Renal pelvis (tissue), 4 donors: ENCODE results near the gene COX10. TPM values are rescaled to one million over a fixed set of nuclear protein-coding genes. Genes with fewer than 3 reads are reported as not detected.
"Not testable (repeated sequence)": the region's sequence is repeated elsewhere in the genome, so short reads cannot be mapped to it uniquely, and the experiment has no call there.

Experiments
- DNase-seq: peaks from one replicate; pipeline ENCODE4 v3.0.0-alpha.2; 2013
- polyA plus RNA-seq, 3 donors: library from polyadenylated mRNA; unstranded; fragments of 120-200 nt; gene quantifications; one replicate each; pipeline ENCODE4 v1.2.1, GENCODE V29; 2013; ENCODE audit not compliant: insufficient read length in 3 of 3

Gene COX10
- polyA plus RNA-seq, 3 donors = 16.5 to 17.7 (median 17.5) TPM

DNA sequence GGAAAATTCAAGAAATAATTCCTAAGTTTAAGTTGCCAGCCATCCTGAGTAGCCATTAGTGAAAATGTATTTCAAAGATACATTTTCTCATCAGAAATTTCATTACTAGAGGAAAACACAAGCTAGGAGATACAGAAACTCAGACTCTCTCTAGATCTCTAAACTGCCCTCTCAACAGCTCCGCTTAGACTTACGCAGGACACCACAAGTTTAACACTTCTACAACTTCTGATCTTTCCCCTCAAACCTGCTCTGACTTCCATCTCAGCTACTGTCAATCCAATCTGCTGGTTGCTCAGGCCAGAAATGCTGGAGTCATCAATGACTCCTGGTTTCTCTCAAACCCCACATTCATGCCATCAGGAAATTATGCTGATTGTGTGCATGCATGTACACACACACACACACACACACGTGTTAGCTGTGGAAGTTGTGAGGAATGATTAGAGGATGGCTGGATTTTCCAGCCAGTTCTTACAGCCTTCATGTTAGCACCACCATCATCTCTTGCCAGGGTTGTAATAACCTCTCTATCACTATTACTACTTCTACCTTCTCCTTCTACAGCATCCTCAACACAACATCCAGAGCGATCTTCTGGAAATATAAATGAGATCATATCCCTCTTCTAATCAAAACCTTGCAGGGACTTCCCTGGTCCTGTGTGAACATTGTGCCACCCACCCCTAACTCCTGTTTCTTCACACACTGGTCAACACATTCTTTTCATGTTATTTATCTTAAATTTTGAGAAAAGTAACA lies 47.1 kb downstream of the COX10 start:
- no peak for DNase-seq

DNA sequence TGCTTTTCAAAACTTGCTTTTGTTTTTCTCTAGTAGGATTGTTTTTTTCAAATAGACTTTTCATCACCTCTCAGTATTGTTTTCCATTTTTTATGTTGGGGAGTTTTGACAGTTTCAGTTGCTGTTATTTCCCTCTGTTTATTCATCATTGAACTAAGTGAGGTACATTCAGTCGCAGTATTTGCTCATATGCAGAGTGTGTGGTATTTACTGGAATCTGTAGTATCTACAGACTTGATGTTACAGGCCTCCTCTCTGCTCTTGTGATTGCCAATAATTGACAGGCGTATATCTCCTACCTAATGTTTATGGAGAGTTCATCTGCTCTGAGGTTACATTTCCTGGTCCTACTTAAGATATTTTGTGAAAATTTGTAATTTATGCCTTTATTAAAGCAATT lies 49.6 kb downstream of the COX10 start:
- DNase-seq = no peak

DNA sequence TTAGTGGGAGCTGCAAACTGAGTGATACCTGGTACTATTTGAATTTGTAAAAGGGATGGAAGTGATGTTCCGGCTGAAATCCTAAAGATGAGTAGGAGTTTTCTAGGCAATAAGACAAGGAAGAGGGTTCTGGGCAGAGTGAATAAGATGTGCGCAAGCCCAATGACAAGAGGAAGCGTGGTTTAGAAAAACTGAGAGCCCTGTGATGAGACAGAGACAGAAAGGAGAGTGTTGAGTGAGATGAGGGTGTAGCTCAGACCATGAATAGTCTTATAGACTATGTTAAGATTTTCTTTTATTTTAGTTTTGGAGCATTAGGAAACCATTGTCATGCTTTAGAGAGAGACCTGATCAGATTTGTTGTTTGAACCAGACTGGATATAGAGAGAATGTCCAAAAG lies 50.2 kb downstream of the COX10 start:
- no peak for DNase-seq

DNA sequence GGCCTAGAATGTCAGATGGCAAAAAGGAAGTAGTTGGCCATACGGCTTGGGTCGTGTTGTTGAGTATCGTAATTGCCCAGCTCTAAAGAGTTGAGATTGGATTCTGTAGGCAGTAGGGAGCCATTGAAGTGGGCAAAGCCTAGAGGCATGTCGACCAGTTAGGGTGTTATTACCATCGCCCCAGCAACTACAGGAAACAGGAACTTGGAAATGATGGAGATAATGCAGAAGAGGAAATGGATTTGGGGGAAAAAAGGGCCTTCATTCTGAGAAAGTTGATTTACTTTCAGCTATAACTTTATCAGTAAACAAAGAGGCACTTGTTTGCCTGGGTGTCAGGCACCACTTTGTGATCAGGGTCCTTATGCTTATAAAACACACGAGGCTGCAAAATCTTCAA lies 52.6 kb downstream of the COX10 start:
- DNase-seq = no peak

DNA sequence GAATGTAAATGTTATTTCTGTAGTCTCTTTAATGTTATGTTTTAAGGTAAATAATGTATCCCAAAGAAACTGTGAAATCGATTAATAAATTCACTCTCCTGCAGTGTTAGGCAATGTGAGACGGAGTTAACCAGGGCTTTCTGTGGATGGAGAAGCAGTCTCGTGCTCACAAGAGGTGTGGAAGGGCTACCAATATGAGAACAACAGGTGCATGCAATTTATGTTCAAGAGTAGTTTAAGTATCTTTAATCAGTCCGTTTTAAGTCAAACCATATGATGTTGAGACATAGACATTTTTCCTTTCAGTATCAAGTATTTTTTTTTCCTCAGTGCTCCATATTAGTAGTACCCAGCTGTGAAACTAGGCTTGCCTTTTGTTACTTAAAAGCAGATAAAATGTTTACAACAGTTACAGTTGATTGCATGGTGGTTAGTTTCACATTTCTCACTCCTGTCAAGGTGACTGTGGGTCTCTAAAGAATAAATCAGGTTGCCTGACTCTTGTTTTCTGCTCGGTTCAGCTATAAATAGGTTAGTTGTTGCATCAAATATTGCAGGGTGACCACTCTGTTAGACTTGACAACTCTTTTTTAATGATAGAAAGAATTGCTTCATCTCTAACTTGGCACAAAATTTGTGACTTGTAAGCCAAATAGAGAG lies 54.4 kb downstream of the COX10 start:
- no peak for DNase-seq

DNA sequence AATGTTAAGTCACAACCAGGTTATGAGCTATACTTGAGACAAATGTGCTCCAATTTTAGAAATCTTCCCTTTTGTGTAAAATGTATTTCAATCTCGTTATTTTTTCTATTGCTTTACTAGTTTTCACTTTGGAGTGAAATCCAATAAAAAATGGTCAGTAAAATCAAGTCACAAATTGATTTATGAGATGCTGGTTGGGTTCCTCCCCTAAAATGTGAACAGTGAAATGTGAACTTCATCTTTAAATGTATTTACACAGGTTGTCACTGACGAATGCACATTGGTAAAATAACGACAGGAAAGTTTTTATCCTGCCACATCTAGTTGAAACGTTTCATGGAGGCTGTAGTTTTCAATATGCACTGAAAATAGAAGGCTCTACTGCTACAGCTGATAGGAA lies 55.5 kb downstream of the COX10 start:
- DNase-seq = no peak

DNA sequence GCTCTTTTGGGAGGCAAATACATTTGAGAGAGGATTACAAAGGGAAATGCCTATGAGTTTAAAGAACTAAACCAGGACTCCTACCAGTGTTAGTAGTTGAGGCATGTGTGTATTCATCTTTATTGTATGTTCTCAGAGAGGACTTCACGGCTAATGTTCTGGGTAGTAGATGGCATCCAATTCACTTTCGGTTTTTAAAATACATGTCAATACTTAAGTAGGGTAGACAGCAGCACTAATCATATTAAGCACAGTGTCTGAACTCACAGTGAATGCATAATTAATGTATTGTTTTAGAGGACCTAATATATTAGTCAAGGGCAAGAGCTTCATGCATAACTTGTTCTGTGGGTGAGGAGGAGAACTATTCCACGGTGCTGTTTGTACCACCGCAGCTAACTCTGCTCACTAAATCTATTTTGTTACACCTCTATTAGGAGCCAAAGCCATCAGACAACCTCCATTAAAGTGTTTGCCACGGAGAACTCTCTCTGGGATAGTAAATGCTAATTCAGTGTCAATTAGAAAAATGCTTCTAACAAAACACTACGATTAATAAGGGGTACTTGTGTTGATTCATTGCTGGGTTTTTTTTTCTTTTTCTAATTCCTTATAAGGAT lies 56.3 kb downstream of the COX10 start:
- no peak for DNase-seq

DNA sequence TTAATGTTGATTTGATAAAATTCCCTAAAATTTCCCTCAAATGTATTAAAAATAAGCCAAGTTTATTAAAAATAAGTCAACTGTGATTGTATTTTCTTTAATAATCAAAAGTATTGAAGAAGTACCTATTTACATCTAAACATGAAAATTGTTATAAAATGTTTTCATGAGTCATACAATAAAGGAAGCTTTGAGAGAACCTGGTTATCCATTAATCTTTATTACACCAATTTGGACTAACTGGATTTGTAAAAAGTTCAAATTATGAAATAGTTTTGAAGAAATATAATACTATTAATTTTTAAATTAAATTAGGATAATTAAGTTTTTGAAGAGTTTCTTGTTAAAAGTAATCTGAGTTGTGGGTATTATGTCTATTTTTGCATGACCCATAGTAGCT lies 63.8 kb downstream of the COX10 start:
- no peak for DNase-seq

DNA sequence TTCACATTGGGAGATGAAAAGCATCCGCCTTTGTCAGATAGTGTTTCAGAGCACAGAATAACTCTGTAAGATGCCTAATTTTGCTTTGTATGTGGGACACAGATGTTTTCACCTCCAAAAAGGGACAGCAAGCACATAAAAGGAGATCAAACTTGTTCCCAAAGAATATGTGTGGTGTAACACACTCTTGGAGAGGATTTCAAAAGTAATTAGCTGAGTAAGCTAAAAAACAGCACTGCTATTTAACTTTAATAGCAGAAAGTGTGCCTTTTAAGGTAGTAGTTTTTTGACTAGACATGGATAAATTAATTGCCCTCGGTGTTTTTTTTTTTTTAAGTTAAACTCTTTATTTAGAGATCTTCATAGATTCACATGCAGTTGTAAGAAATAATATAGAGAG lies 65.2 kb downstream of the COX10 start:
- DNase-seq = no peak

DNA sequence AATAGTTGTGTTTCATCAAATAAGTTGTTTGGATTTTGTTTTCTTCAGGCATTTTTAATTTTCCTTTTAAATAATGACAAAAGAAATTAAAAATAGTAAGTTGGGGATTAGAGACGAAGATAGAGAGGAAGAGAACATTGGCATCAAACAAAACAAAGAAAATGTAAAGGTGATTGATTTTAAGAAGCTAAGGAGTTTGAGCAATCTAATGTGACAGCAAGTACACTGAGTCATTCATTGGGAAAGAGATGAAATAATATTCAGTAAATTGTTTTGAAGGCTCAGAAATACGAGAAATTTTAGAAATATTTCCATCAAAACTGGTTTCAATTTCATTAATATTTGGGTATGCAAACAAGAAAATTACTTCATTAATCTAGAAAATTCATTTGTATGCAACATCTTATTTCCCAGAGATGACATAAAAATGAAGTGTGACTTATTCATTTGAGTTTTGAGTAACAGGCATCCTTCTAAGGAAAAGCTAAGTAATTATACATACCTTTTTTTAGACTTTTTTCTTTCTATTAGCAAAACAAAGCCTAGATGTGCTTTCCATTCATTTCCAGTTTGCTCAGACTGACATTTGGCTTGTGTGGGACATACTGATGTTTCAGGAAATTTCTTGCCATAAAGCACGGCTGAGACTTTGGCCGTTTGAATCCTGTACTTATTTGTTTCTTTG lies 66.7 kb downstream of the COX10 start:
- DNase-seq = no peak

DNA sequence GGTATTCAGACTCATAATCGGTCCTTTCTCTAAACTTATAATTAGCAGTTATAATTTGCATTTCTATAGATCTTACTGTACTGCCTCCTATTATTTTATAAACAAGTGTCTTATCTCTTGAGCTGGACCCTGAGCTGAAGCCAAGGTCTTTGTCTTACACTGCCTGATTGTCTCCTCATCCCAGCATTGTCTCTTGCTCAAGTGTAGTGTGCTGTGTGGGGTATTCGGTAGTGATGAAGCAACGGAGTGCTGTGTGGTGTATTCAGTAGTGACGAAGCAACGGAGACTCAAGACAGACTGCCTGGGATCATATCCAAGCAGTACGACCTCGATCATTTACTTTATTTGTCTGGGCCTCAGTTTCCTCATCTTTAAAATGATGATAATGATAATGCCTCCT lies 69.3 kb downstream of the COX10 start:
- DNase-seq = no peak

DNA sequence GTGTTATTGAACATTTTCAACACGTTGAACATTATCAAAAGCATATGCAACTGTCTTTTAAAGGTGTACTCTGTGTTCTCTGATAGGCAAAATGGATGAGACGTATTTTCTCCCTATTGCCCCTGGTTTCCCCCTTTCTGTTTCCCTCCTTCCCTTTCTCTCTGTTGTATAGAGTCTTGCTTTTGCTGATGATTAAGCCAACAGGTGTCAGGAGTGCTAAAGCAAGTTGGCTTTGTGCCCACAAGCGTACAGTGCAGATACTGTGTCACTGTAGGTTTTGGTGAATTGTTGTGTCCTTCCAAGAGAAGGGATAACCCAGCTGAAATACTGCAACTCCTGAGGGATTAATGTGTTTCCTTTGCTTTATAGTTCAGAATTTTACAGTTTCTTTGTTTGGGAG lies 74.4 kb downstream of the COX10 start:
- peak; percentile 33 for DNase-seq

DNA sequence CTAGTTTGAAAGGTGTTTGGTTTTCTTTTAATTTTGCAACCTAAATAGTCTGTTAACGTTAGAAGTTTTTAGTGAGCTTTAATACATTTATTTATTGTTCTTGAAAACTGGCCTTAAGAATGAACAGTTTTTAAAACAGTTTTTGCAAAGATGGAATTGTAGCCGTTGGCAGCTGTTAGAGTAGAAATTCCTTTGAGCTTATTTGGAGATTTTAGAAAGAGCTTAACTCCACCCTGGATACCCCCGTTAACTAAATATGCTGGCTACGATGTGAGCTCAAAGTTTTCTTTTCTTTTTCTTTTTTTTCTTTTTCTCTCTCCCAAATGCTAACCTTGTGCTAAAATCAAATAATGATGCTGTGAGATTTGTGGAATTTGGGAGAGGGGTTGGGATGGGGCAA lies 75.2 kb downstream of the COX10 start:
- DNase-seq = no peak

DNA sequence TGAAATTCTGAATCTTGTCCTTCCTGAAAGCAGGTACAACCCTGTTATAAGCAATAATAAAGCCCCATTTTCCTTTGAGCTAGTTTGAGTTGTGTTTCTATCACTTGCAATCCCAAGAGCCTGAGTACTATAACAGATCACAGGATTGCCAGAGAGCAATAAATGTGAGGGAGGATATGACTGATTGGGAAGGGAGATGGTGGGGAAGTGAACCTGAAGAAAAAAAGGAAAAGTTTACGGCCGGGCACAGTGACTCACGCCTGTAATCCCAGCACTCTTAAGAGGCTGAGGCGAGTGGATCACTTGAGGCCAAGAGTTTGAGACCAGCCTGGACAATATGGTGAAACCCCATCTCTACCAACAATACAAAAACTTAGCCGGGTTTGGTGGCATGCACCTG lies 80.4 kb downstream of the COX10 start:
- DNase-seq = no peak

DNA sequence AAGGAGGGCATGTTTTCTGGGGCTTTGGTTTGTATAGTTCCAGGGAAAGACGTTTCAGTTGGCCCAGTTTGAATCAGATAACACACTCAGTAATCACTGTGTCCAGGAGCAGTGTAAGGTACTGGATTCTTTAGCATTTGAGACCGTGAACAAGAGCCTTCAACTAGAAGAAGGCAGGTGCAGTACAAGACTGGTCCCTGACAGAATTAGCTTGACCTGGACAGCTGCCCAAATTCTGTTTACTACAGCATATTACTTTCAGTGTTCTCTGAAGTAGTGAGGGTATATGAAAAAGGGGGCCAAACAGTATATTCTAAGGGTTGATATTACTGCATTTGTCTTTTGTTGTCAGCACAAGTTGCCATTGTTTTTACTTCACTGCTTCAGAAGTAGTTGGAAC lies 81.3 kb downstream of the COX10 start:
- no peak for DNase-seq

DNA sequence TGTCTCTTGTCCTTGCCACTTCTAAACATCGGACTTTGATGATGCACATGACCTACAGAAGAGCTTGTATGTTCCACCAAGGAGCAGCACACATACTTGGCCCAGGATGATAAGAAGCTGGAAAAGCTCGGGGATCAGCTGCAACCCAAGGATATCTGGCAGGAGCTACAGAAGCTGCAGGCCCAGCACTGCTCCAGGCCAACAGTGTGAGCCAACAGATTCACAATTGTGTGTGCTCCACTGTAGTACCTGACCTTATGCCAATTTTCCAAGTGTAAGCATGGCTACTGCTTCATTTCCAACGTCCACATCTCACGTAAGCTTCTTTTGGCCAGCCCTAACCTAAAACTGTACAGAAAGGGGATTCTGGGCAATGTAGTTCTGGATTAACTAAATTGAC lies 83.4 kb downstream of the COX10 start:
- no peak for DNase-seq

DNA sequence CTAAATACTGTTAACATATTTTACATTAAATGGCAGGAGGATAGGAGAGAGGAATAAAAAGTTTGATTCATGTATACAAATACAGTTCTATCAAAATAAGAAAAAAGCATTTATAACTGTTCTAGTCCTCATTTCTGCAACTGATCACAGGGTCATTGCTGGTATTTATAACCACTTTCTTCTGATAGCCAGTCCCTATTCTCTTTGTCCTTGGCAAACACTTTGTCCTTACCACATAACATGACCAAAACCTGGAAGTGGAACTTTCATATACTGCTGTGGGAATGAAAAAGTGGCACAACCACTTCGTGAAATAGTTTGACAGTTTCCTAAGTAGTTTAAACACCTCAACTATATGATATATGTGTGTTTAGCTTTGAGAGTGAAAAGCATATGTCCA lies 84.1 kb downstream of the COX10 start:
- no peak for DNase-seq

DNA sequence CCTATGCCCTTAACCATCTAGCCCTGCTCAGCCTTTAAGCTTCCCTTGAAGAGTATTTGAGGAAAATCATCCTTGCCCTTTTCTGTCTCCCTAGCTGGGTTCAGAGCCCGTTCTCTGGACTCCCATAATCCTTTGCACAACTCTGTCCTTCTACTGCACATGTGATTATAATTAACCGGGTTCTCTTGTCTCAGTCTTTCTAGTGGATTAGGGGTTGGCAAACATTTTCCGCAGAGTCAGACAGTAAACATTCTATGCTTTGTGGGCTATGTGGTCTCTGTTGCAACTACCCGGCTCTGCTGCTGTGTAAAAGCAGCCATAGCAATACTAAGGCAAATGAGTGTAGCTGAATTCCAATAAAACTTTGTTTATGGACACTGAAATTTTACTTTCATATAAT lies 87.4 kb downstream of the COX10 start:
- DNase-seq = no peak

DNA sequence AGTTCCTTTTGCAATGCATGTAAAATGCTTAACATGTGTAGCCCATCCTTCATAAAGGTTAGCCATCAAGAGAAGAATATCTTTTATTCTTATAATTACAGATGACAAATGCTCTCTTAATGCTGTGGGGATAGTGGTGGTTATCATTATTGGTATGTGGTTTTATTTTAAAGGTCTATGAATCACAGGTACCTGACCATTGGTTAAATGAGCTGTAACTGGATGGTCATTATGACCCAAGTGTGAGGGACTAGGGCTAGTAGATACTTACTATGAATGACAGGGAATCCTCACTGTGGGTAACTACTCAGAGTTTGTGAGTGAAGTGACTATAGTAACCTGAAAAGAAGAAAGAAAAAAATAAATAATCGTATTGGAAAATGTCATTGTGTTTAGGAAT lies 88.5 kb downstream of the COX10 start:
- DNase-seq = no peak

DNA sequence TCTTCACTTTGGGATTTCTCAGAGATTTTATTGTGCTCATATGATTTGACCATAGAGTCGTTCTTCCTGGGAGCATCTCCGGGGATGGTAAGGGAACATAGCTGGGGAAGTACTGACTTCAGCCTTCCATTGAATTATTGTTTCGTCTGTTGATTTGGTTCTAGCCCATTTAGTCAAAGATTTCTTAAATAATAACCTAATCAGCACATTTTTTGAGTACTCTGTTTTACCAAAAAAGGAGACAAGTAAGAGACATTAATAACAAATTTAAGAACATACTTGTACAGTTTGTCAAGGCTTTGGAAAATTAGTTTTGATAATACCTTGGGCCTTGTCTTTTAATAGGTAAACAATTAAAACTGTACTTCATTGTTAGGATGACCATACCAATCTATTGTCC lies 89.4 kb downstream of the COX10 start:
- no peak for DNase-seq

DNA sequence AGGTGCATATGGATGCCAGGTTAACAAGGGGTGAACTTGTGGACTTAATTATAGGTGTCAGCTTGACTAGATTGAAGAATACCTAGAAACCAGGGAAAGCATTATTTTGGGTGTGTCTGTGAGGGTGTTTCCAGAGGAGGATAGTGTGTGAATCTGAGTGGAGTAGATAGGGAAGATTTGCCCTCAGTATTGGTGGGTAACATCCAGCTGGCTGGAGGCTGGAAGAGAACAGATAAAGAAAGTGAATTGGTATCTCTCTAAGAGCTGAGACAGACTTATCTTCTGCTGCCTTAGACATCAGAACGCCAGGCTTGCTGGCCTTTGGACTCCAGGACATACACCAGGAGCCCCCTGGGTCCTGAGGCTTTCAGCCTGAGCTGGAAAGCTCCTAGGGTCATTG lies 92.1 kb downstream of the COX10 start:
- no peak for DNase-seq

DNA sequence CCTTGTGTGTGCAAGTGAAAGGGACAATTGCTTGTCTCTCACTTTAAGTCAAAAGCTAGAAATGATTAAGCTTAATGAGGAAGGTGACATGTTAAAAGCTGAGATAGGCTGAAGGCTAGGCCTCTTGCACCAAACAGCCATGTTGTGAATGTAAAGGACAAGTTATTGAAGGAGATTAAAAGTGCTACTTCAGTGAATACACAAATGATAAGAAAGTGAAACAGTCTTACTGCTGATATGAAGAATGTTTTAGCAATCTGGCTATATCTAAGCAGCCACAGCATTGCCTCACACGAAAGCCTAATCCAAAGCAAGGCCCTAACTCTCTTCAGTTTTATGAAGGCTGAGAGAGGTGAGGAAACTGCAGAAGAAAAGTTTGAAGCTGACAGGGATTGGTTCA lies 96.3 kb downstream of the COX10 start:
- no peak for DNase-seq

DNA sequence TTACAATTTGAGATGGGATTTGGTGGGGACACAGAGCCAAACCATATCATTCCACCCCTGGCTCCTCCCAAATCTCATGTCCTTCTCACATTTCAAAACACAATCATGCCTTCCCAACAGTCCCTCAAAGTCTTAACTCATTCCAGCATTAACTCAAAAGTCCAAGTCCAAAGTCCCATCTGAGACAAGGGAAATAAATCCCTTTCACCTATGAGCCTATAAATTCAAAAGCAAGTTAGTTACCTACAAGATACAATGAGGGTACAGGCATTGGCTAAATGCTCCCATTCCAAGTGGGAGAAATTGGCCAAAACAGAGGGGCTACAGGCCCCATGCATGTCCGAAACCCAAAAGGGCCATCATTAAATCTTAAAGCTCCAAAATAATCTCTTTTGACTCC lies 98.5 kb downstream of the COX10 start:
- not testable (repeated sequence) for DNase-seq
